Measurements from ENCODE around the gene PKN1. TPM values are rescaled to one million over a fixed set of nuclear protein-coding genes. Genes with fewer than 3 reads are reported as not detected.
A peak's percentile ranks its signal among the peaks of the same experiment; 100 is the strongest.

The PKN1 gene
- total and polyA plus RNA-seq, 3 donors from 2014 or later = 116 to 259 (median 204) TPM

GRCh38 chr19:14514215-14514863, 81.2 kb downstream of the PKN1 start:
- Histone ChIP-seq H3K9me3 (no peaks in the 10 kb centered on the region), H3K36me3 (ENCODE audit: low read depth, missing control alignments) (no peaks in the 10 kb centered on the region), H3K27me3 (no peaks in the 10 kb centered on the region), H3K4me1 (peaks cover 34% of the 10 kb centered on the region), H3K27ac (peak overlapping the region in 1 of 2 donors; percentile 35), H3K4me3 (no peak overlapping the region)
- 52 to 61% methylated on average over 8 of the region's 8 CpGs for WGBS, 2 donors
- DNase-seq = no peak
- intact Hi-C loops (cut with DNase I; ENCODE audit: low total_unique reads) = no loop called here
- TF ChIP-seq CTCF (IDR thresholded peaks at IDR 0.05) = no peak

- TF ChIP-seq CTCF (IDR thresholded peaks at IDR 0.05) (no peak), POLR2A (IDR thresholded peaks at IDR 0.05) (no peak)
- Histone ChIP-seq H3K9me3 (no peaks in the 10 kb centered on the region), H3K4me3 (no peak overlapping the region), H3K4me1 (peaks cover 44% of the 10 kb centered on the region), H3K27me3 (no peaks in the 10 kb centered on the region), H3K36me3 (ENCODE audit: low read depth, missing control alignments) (no peaks in the 10 kb centered on the region), H3K27ac (peak overlapping the region in 1 of 2 donors; percentile 100)
- 45 to 60% methylated on average over 8 of the region's 8 CpGs for WGBS, 2 donors
- no peak for DNase-seq
- intact Hi-C loops (cut with DNase I; ENCODE audit: low total_unique reads) = no loop called here
These were observed 82.5 kb downstream of the PKN1 start for GRCh38 chr19:14515501-14516047.

GRCh38 chr19:14516048-14516534, 83.0 kb downstream of the PKN1 start:
- no peaks in the 10 kb centered on the region for H3K9me3 ChIP-seq
- WGBS, 2 donors = 36 to 46% methylated on average over 15 of the region's 15 CpGs
- peak overlapping the region in 1 of 2 donors; percentile 100 for H3K27ac ChIP-seq
- H3K27me3 ChIP-seq = no peaks in the 10 kb centered on the region
- no peak for DNase-seq
- intact Hi-C loops (cut with DNase I; ENCODE audit: low total_unique reads) = no loop called here
- TF ChIP-seq CTCF (IDR thresholded peaks at IDR 0.05) = no peak
- TF ChIP-seq POLR2A (IDR thresholded peaks at IDR 0.05) = no peak
- no peaks in the 10 kb centered on the region for H3K36me3 ChIP-seq (ENCODE audit: low read depth, missing control alignments)
- peak overlapping the region in 1 of 2 donors; percentile 89 for H3K4me3 ChIP-seq
- peaks cover 44% of the 10 kb centered on the region for H3K4me1 ChIP-seq

GRCh38 chr19:14516746-14517438, 83.8 kb downstream of the PKN1 start:
- 15 to 22% methylated on average over 18 to 22 of the region's 22 CpGs for WGBS, 2 donors
- H3K27ac ChIP-seq = peak overlapping the region; percentile 99 to 100
- H3K4me3 ChIP-seq = peak overlapping the region; percentile 89 to 99
- no peaks in the 10 kb centered on the region for H3K27me3 ChIP-seq
- H3K9me3 ChIP-seq = no peaks in the 10 kb centered on the region
- peaks cover 44% of the 10 kb centered on the region for H3K4me1 ChIP-seq
- no peak for TF ChIP-seq CTCF (IDR thresholded peaks at IDR 0.05)
- TF ChIP-seq POLR2A (IDR thresholded peaks at IDR 0.05) = no peak
- no peaks in the 10 kb centered on the region for H3K36me3 ChIP-seq (ENCODE audit: low read depth, missing control alignments)
- intact Hi-C loops (cut with DNase I; ENCODE audit: low total_unique reads) = no loop called here
- no peak for DNase-seq
